ENCODE results near the gene CDHR1. TPM values are rescaled to one million over a fixed set of nuclear protein-coding genes. Genes with fewer than 3 reads are reported as not detected.

The CDHR1 gene
- total RNA-seq, 1 experiment from 2014 or later, result 5.0 TPM

GRCh38 chr10:84185526-84186175 lies 8.7 kb upstream of the CDHR1 start:
- H3K27me3 Mint-ChIP-seq (ENCODE audit: low read depth), result peaks cover 2% of the 10 kb centered on the region
- ATAC-seq (no peak), DNase-seq (ENCODE audit: low spot score) (no peak)
- H3K4me3 Mint-ChIP-seq, result no peak overlapping the region
- H3K9me3 Mint-ChIP-seq, result peaks cover 14% of the 10 kb centered on the region
- no peaks in the 10 kb centered on the region for H3K4me1 Mint-ChIP-seq
- TF ChIP-seq ZNF232 (CRISPR knock-in tag; IDR thresholded peaks at IDR 0.05) (no peak), CBFB (CRISPR knock-in tag; IDR thresholded peaks at IDR 0.05; ENCODE audit: low read depth) (no peak), CTCF (IDR thresholded peaks at IDR 0.05) (no peak), MYBL2 (CRISPR knock-in tag; IDR thresholded peaks at IDR 0.05) (no peak), ATF6 (CRISPR knock-in tag; IDR thresholded peaks at IDR 0.05) (no peak), ESRRA (CRISPR knock-in tag; IDR thresholded peaks at IDR 0.05; ENCODE audit: borderline replicate concordance) (no peak), NFYB (CRISPR knock-in tag; conservative IDR thresholded peaks at IDR 0.05; ENCODE audit: low read depth) (no peak), E2F1 (CRISPR knock-in tag; IDR thresholded peaks at IDR 0.05) (no peak), ZNF281 (CRISPR knock-in tag; IDR thresholded peaks at IDR 0.05) (no peak), MXD4 (CRISPR knock-in tag; IDR thresholded peaks at IDR 0.05; ENCODE audit: borderline replicate concordance) (no peak), ZNF532 (CRISPR knock-in tag; IDR thresholded peaks at IDR 0.05; ENCODE audit: borderline replicate concordance) (no peak), E2F5 (CRISPR knock-in tag; IDR thresholded peaks at IDR 0.05) (no peak)
- no peak overlapping the region for H3K27ac Mint-ChIP-seq
- POLR2A ChIA-PET, result no interaction called here
- CTCF ChIA-PET, result interaction anchor here (1.6 kb wide), 1 partner anchor 38 kb away, joined by 9 read pairs; no protein-coding TSS in a partner anchor
- peaks cover 7% of the 10 kb centered on the region for H3K36me3 Mint-ChIP-seq

Data from WTC11 (cell line).